ENCODE results near the gene BAHD1.

The BAHD1 gene

GRCh38 chr15:40424483-40425115, 16.2 kb upstream of the BAHD1 start:
- DNase-seq (ENCODE audit: low spot score): no peak

DNA sequence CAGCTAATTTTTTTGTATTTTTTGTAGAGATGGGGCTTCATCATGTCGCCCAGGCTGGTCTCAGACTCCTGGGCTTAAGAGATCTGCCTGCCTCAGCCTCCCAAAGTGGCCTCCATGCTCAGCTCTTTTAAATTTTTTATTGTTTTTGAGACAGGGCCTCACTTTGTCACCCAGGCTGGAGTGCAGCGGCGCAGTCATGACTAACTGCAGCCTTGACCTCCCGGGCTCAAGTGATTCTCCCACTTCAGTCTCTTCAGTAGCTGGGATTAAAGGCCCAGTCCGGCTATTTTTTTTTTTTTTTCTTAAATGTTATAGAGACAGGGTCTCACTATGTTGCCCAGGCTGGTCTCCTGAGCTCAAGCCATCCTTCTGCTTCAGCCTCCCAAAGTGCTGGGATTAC, 15.1 kb upstream of the BAHD1 start:
- no peak for DNase-seq (ENCODE audit: low spot score)

- no peak for DNase-seq (ENCODE audit: low spot score)
Measured at GRCh38 chr15:40427188-40427587, 13.6 kb upstream of the BAHD1 start.

DNA sequence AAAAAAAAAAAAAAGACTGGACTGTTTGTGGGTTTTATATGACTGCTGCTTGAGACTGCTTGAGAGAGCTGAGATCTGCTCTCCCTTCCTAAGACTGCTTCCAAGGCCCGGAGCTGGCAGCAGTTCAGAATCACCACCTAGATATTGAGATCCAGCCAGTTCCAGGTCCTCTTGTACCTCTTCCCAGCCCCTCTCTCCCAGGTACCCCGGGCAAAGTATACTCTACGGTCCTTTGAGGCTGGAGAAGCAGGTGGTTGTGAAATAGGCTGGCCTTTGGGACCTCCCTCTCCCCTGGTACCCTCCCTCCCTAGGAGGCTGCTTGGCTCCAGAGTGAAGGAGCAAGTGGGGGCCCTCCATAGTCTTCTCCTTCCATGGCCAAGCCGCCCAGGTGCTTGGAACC, 12.6 kb upstream of the BAHD1 start:
- no peak for DNase-seq (ENCODE audit: low spot score)

DNA sequence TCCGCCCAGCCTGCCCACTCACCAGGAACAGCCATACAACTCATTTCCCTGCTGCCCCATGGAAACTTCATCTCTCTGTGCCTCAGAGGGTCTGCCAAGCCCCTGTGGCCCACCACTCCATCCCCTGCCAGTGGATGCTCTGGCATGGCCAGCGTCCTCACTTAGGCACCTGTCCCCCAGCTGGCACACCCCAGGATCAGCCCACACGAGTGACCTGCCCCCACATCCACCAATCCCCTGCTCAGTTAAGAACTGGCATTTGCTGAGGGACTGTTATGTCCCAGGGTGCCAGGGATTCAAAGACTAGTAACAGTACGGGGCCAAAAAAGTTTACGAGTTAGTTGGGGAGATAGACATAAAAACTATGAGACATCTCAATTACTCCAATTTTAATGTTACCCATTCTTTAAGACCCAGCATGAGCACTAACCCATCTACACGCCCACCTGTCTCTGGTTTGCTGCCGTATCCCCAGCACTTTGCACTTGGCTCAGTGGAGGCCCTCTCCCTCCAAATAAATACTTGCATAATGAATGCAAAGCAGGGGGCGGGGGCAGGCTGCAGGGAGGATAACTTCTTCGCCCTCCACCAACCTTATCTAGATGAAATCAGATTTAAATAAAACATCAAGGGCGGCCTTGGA, 11.6 kb upstream of the BAHD1 start:
- no peak for DNase-seq (ENCODE audit: low spot score)

DNA sequence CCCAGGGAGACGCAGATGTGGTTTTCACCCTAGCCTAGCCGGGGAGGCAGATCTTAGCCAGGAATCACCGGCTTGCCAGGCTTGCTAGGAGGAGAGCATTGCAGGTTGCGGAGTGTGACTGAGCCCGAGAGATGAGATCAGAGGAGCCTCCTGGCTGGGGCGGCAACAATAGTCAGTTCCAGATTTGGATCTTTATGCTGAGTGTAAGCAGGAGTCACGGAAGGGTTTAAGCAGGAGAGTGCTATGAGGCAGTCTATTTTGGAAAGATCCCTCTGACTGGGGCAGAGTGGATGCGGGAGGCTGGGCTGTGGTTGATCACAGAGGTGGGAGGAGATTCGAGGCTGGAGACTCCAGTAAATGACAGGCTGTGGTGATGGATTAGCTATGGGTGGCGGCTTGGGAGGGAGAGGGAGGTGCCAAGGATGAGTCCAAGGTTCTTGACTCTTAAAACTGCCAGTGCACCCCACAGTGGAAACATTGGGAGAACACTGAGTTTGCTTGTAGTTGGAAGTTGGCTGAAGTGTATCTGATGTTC, 10.4 kb upstream of the BAHD1 start:
- DNase-seq (ENCODE audit: low spot score): no peak

DNA sequence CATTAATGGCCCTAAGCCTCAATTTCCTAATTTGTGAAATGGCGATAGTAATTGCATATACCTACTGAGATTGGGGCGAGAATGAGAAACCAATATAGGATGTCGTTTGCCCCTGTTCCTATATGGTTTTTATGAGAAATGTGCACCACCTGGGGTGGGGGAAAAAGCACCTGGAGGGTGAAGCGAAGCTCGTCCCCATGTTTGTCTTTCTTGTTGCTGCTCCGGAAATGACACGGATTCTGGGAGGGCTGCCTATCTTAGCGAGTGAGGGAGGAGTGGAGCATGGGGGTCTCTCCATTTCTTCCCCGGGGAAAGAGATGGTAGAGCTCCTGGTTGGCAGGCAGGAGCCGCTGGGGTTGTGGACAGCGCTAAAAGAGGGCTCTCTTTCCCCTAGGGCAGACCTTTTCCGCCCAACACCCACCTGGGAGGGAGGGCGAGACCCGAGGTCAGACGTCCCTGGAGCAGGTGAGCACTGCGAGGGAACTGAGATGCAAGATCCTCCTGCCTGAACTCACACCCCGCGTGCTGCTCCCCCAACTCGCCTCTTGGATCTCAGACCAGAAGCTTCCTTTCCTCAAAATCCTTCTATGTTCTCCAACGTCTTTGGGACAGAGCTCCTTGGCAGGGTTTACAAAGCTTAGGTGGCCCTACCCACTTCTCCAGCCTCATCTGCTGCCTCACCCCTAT, 5.6 kb upstream of the BAHD1 start:
- DNase-seq (ENCODE audit: low spot score): no peak

- no peak for DNase-seq (ENCODE audit: low spot score)
Measured at GRCh38 chr15:40435710-40436089, 5.1 kb upstream of the BAHD1 start.

DNA sequence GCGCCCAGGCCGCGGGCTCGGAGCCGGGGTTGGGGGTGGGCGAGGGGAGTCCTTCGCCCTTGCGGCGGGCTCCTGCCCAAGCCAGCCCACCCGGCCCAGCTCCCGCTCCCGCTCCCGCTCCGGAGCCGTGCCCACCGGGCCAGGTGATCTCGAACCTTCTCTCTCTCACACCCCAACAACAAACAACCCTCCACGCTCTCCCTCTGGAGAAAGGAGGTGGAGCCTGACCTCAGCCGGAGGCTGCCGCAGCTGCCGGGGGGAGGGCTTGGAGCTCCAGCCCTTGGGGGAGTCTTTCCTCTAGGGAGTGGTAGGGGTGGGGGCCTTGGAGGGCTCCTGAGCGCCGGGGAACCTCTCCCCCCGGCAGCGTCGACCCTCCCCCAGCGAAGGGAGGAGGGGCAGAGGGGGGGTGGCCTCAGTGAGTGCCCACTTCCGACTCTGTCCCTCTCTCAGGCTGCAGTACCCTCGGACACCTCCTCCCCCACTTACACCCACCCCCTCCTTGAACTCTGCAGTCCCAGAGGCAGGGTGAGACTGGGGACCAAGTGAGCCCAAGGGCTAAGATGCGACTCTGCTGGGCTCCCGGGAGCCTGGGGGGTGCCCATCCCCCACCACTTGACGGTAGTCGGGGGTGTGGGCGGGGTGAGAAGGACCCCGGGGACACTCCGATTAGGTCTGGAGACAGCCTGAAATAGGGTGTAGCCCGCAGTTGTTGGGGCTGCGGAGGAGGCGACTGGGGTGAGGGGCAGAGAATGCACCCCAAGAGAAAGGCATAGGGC, 4.4 kb upstream of the BAHD1 start:
- no peak for DNase-seq (ENCODE audit: low spot score)

GRCh38 chr15:40436892-40437751, 3.6 kb upstream of the BAHD1 start:
- no peak for DNase-seq (ENCODE audit: low spot score)

DNA sequence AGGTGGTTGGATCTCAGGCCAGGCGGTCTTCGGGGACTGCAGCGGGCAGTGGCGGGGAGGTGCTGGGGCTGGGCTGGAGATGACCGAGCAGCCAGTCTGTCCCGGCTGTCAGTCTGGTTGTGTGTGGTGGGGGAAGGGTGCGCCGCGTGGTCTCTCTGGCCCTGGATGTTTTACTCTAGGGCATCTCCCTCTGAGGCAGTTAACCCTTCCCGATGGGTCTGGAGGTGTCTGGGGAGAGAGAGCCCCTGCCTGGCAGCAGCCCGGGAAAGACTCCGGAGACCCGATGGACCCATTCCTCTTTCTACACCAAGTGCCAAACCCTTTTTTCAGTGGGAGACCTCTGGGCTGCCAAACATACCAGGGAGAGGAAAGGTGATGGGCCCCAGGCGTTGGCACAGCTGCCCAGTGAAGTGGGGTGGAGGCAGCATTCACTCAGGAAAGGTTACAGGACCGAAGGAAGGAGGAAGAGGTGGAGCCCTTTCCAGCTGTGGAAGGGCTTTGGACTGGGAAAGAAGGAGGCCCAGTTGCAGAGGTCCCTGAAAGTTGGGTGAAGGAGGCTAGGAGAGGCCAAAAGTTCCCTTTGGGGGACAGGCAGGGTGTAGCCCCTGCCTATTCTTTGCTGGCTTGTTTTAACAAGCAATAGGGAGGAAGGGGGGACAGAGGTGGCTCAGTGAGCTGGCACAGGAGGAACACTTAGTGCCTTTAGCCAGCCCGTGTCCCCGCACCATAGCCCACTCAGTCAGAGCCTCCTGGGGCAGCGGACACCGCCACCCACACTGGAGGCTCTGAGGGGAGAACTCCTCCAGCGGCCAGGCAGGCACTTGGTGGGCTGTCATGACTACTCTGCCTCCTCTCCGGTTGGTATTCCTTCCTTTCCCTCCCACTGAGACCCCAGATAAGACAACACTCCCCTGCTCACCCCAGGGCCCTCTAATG, 2.7 kb upstream of the BAHD1 start:
- no peak for DNase-seq (ENCODE audit: low spot score)

GRCh38 chr15:40438712-40439111, 2.0 kb upstream of the BAHD1 start:
- DNase-seq (ENCODE audit: low spot score): no peak

- no peak for DNase-seq (ENCODE audit: low spot score)
Measured at GRCh38 chr15:40439461-40439959, 1.2 kb upstream of the BAHD1 start.

DNA sequence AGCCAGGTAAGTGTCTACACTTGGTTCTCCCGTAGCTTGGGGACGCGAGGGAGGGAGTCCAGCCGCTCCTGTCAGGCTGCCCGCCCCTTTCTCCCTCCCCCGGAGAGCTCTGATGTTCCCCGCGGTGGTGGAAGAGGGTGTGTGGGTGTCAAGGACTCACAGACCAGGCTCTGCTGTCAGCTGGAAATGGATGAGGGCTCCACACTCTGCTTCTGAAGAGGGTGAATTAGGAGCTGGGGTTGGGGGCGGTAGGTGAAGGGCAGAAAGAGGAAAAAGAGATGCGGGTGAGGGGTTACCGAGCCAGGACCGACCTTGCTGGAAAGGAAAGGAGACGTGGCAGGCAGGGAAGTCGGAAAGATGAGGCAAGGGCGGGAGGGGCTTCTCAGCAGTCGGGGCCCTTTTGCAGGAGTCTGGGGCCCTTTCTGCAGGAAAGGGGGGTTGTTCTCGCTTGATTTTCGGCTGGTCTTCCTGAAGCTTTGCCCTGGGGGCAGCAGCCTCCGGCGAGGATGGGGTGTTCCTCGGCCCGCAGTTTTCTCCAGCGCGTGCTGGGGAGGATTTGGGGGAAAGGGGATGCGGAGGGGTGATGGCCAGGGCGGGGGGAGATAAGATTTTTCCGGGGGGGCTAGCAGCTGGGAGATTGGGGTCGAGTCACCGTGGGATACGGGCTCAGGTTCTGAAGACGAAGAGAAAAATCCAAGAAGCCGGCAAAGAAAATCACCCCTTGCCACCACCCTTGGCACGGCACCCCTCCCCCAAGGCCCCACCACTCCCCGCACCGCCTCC, 602 bp upstream of the BAHD1 start:
- peak; percentile 35 for DNase-seq (ENCODE audit: low spot score)

- DNase-seq (ENCODE audit: low spot score): no peak
Measured at GRCh38 chr15:40441565-40442531, 1.1 kb downstream of the BAHD1 start.

- no peak for DNase-seq (ENCODE audit: low spot score)
Measured at GRCh38 chr15:40443255-40443654, 2.5 kb downstream of the BAHD1 start.

DNA sequence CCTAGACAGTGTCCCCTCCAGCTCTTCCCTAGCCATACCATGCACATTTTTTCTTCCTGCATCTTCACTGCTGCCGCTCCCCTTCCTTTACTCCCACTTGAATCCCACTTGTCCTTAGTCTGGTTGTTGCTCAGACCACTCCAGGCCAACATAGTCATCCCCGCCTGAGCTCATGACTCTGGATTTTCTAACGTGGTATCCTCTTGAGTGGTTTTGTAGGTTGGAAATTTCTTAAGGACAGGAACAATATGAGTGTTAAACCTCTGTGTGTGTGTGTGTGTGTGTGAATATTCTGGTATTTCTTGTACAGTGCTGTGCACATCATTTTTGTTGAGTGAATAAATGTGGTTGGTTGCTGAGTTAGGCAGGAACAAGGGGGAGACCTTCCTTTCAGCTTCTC, 3.1 kb downstream of the BAHD1 start:
- no peak for DNase-seq (ENCODE audit: low spot score)

GRCh38 chr15:40444736-40445135, 4.0 kb downstream of the BAHD1 start:
- no peak for DNase-seq (ENCODE audit: low spot score)

Data from Ammon's horn (tissue), 1 donor.